ENCODE measurements around the gene ACBD6. TPM values are rescaled to one million over a fixed set of nuclear protein-coding genes. Genes with fewer than 3 reads are reported as not detected.

ACBD6 gene
- total RNA-seq, 1 experiment from 2014 or later, result 48.5 TPM

DNA sequence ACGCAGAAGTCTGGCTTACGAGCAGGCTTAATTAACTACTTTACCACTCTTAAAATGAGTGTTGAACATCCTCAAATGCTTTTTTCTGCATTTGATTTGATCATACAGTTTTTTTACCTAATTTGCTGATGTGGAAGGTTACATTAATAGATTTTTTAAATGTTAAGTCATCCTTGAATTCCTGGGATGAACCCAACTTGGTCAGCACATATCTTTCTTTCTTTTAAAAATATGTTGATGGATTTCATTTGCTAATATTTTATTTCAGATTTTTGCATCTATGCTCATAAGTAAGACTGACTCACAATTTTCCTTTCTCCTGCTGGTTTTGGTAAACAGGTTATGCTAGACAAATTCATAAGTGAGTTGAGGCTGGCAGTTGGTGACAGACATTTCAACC, 189.5 kb downstream of the ACBD6 start:
- no peaks in the 10 kb centered on the region for H3K27me3 ChIP-seq (ENCODE audit: control insufficient read depth, insufficient read depth, low read length)
- in situ Hi-C loops (cut with HindIII; ENCODE audit: low pct_unique_long_range_greater_than_20kb, low sequenced_read_pairs) (no loop called here), intact Hi-C loops (cut with micrococcal nuclease; ENCODE audit: unreplicated experiment) (no loop called here)
- CTCF ChIA-PET, result no interaction called here
- POLR2A ChIA-PET, result no interaction called here
- H3K36me3 ChIP-seq (ENCODE audit: control insufficient read depth, insufficient read depth, low read length), result no peaks in the 10 kb centered on the region; the same call in 1 of the 2 replicates
- H3K4me1 ChIP-seq (ENCODE audit: control insufficient read depth, insufficient read depth, low read length), result peaks cover 24% of the 10 kb centered on the region
- TF ChIP-seq, protein P1, sequence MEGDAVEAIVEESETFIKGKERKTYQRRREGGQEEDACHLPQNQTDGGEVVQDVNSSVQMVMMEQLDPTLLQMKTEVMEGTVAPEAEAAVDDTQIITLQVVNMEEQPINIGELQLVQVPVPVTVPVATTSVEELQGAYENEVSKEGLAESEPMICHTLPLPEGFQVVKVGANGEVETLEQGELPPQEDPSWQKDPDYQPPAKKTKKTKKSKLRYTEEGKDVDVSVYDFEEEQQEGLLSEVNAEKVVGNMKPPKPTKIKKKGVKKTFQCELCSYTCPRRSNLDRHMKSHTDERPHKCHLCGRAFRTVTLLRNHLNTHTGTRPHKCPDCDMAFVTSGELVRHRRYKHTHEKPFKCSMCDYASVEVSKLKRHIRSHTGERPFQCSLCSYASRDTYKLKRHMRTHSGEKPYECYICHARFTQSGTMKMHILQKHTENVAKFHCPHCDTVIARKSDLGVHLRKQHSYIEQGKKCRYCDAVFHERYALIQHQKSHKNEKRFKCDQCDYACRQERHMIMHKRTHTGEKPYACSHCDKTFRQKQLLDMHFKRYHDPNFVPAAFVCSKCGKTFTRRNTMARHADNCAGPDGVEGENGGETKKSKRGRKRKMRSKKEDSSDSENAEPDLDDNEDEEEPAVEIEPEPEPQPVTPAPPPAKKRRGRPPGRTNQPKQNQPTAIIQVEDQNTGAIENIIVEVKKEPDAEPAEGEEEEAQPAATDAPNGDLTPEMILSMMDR (IDR thresholded peaks at IDR 0.05), result no peak
- no peak for DNase-seq (ENCODE audit: low read depth, low spot score)
- no peak for ATAC-seq
- no peaks in the 10 kb centered on the region for H3K9me3 ChIP-seq (ENCODE audit: control insufficient read depth, insufficient read depth, low read depth, low read length)
- BruUV-seq (replicated peaks), result no TSS peak
- no peak overlapping the region for H3K27ac ChIP-seq (ENCODE audit: low read length)
- no peak overlapping the region for H3K4me3 ChIP-seq (ENCODE audit: low read depth in 2 of 2, low read length in 2 of 2)

DNA sequence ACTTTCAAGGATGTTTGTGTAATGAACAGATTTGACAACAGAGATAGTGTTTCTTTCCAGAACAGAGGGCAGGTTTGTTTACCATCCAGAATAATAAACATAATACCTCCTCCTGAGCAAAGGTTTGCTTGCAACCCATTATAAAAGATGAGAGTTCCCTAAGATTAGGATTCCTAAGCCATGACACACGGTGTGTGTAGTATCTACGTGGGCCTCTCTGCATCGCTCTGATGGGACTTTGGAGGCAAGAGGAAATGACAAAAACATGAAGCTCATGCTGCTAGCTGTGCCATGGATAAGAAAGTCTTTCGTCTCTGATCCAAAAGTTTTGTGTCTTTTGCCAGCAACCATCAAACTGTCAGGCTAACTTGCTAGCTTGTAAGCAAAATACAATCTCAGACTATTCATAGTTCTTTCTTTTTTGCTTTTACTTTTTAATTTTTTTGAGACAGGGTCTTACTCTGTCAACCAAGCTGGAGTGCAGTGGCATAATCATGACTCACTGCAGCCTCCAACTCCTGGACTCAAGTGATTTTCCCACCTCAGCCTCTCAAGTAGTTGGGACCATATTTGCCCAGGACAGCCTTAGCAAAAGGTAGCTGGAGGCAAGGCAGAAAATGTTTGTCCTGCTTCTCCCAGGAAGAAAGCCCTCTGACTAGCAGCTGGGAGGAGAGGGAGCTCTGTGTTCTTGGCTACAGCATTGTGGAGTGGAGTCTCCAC, 191.2 kb downstream of the ACBD6 start:
- 0 out of 2 replicates have a peak overlapping the region, but pooled peaks have one; percentile 1 for H3K27ac ChIP-seq (ENCODE audit: low read length)
- ChIA-PET CTCF (no interaction called here), POLR2A (no interaction called here)
- H3K27me3 ChIP-seq (ENCODE audit: control insufficient read depth, insufficient read depth, low read length), result no peaks in the 10 kb centered on the region
- in situ Hi-C loops (cut with HindIII; ENCODE audit: low pct_unique_long_range_greater_than_20kb, low sequenced_read_pairs) (no loop called here), intact Hi-C loops (cut with micrococcal nuclease; ENCODE audit: unreplicated experiment) (no loop called here)
- TF ChIP-seq TCF7L2 (IDR thresholded peaks at IDR 0.05; ENCODE audit: low read depth, low read length), result no peak
- TF ChIP-seq SIN3A (IDR thresholded peaks at IDR 0.05; ENCODE audit: borderline replicate concordance, insufficient read depth, low read depth, low read length), result no peak
- TF ChIP-seq, protein P2, sequence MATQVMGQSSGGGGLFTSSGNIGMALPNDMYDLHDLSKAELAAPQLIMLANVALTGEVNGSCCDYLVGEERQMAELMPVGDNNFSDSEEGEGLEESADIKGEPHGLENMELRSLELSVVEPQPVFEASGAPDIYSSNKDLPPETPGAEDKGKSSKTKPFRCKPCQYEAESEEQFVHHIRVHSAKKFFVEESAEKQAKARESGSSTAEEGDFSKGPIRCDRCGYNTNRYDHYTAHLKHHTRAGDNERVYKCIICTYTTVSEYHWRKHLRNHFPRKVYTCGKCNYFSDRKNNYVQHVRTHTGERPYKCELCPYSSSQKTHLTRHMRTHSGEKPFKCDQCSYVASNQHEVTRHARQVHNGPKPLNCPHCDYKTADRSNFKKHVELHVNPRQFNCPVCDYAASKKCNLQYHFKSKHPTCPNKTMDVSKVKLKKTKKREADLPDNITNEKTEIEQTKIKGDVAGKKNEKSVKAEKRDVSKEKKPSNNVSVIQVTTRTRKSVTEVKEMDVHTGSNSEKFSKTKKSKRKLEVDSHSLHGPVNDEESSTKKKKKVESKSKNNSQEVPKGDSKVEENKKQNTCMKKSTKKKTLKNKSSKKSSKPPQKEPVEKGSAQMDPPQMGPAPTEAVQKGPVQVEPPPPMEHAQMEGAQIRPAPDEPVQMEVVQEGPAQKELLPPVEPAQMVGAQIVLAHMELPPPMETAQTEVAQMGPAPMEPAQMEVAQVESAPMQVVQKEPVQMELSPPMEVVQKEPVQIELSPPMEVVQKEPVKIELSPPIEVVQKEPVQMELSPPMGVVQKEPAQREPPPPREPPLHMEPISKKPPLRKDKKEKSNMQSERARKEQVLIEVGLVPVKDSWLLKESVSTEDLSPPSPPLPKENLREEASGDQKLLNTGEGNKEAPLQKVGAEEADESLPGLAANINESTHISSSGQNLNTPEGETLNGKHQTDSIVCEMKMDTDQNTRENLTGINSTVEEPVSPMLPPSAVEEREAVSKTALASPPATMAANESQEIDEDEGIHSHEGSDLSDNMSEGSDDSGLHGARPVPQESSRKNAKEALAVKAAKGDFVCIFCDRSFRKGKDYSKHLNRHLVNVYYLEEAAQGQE (IDR thresholded peaks at IDR 0.05; ENCODE audit: insufficient read depth in 1 of 2, low read depth in 2 of 2, low read length in 1 of 2), result no peak
- no peak for TF ChIP-seq POLR2AphosphoS5 (IDR thresholded peaks at IDR 0.05; ENCODE audit: low read depth, low read length)
- TF ChIP-seq, protein P1 (IDR thresholded peaks at IDR 0.05), result no peak
- ATAC-seq (peak; percentile 87), DNase-seq (ENCODE audit: low read depth, low spot score) (peak; percentile 69)
- H3K36me3 ChIP-seq (ENCODE audit: control insufficient read depth, insufficient read depth, low read length), result no peaks in the 10 kb centered on the region; the same call in 1 of the 2 replicates
- no TSS peak for BruUV-seq (replicated peaks)
- no peak overlapping the region for H3K4me3 ChIP-seq (ENCODE audit: low read depth in 2 of 2, low read length in 2 of 2)
- peaks cover 24% of the 10 kb centered on the region for H3K4me1 ChIP-seq (ENCODE audit: control insufficient read depth, insufficient read depth, low read length)
- no peaks in the 10 kb centered on the region for H3K9me3 ChIP-seq (ENCODE audit: control insufficient read depth, insufficient read depth, low read depth, low read length)

Data from Panc1 (cell line).